Fibroblast of skin of left biceps (primary cell): ENCODE data around the gene RNF125.

ENCODE experiments used
- DNase-seq, 2 experiments: peaks; one replicate each; pipeline ENCODE4 v3.0.0-alpha.2; 2013; ENCODE audit warnings: low read depth in 2 of 2

RNF125 gene

GRCh38 chr18:32091325-32091723 lies 72.7 kb downstream of the RNF125 start:
- no peak for DNase-seq

GRCh38 chr18:32091724-32092421 lies 73.2 kb downstream of the RNF125 start, which contains the start of gene RNF138:
Gene RNF138 (plus strand): TSS chr18:32091874. CDS start chr18:32092777, 903 bp downstream.
- peak; percentile 41 to 45 for DNase-seq

DNA sequence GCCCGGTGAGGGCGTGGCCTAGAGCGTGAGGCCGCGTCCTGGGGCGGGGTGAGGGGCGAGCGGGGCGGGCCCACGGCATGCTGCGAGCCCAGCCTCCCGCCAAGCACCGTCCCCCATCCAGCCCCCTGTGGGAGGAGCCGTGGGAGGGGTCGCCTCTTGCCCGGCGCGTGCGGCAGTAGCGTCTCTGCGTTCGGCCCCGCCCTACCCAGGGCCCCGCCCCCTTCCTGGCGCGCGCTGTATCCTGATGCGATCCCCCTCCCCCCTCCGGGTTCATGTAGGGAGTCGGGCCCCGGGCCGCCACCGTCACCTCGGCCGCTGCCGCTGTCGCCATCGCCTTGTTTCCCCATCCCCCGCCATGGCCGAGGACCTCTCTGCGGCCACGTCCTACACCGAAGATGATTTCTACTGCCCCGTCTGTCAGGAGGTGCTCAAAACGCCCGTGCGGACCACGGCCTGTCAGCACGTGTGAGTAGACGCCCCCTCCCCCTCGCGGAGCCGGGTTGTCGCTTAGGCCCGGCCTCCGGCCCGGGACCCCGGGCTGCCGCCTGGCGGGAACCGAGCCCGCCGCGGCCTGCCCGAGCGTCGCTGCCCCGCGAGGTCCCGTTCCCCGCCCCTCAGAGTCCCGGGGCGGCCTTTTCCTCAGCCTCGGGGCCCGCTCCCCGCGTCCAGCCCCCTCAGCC lies 73.9 kb downstream of the RNF125 start:
- DNase-seq: peak; percentile 93 to 95

DNA sequence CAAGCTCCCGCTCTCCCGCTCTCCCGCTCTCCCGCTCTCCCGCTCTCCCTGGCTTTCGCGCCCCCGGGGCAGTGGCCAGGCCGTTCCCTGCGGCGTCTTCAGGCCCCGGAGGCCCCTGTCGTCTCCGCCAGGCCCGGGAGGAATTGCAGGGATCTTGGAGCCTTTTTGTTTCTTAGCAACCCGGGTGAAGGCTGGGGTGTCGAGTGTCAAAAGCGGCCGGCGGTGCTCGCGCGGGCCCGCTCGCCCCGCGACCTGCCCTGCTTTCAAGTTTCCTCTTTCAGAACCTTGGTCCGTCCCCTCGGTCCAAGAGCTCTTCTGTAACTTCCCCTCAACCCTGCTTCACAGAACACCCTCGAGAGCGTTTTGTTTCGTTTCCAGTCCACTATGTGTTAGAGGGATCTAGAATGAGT lies 74.5 kb downstream of the RNF125 start:
- DNase-seq: peak in 1 of 2 experiments; percentile 10

DNA sequence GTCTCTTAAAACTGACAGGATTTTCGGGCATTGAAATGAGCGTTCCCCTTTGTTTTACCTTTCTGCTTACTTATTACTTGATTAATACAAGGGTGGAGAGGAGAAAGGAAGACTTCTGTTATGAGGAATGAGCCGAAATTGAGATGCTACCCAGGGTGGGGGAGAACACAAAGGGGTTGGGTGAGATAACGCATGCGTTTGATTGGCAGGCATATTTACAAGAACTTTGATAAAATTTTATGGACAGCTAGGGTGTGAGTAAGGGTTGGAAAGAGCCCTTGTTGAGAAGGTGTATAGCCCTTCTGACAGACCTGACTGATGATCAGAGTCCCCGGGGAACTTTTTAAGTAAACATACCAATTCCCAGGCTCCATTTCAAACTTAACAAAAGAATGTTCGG lies 74.9 kb downstream of the RNF125 start:
- DNase-seq: no peak

DNA sequence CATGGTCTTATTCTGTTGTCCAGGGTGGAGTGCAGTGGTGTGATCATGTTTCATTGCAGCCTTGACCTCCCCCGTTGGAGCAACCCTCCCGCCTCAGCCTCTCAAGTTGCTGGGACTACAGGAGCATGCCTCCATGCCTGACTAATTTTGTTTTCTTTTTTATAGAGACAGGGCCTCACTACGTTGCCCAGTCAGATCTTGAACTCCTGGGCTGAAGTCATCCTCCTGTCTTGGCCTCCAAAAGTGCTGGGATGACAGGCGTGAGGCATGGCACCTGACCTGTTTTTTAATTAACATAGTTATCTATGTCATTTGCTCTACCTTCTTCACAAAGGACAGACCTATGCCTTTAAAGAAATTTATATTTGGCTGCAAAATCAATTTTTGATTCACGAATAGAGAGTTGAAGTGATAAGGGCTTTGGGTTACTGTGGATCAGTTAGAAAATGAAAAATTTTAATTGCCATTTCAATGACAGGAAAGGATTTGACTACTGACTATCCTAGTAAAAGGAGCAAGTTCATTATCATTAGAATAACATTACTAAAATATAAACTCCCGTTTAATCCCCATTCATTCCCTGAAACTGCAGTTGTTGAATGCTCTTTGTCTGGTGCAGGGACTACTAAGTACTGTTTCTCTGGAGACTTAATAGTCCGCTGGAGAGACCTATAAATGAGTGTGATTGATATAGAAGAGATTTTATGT lies 76.7 kb downstream of the RNF125 start:
- no peak for DNase-seq

GRCh38 chr18:32095900-32096229 lies 77.2 kb downstream of the RNF125 start:
- no peak for DNase-seq

DNA sequence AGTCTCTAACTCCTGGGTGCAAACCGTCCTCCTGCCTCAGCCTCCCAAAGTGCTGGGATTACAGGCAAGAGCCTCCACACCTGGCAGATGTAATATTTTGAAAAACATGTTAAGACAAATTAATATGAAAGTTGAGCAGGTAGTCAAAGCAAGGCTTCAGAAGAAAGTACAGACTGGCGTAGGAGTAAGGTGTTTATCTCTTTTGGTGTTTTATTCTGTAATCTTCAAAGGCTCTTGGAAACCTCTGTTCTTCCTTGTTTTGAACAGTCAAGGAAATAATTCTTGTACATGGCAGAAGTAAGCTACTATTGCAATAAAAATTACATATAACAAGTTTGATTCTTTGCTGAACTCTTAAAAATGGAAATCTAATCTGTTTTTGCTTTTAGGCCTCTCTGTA lies 78.3 kb downstream of the RNF125 start:
- no peak for DNase-seq

DNA sequence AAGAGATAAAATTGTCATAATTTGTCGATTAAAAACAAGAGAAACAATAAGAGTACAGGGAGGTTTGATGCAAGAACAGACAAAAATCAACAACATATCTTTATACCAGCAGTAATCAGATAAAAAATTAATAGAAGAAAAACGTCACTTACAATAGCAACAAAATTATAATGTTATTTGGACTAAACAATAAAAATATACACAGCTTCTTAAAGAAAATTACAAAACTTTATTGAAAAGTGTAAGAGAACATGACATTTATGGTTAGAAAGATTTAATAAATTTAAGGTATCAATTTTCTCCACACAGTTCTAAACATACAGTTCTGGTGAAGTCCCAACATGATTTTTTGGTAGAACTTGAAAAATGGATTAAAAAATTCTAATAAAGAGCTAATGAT lies 85.9 kb downstream of the RNF125 start:
- no peak for DNase-seq

DNA sequence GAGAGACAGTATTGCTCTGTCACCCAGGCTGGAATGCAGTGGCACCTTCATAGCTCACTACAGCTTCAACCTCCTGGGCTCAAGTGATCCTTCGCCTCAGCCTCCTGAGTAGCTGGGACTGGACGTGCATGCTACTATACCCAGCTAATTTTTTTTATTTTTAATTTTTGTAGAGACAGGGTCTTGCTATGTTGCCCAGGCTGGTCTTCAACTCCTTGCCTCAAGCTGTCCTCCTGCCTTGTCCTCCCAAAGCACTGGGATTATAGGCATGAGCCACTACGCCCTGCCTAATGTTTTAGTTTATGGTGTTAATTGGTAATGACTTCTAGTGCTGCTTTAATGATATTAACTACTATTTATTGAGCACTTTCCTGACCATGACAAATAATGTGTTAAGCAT lies 91.4 kb downstream of the RNF125 start:
- no peak for DNase-seq

DNA sequence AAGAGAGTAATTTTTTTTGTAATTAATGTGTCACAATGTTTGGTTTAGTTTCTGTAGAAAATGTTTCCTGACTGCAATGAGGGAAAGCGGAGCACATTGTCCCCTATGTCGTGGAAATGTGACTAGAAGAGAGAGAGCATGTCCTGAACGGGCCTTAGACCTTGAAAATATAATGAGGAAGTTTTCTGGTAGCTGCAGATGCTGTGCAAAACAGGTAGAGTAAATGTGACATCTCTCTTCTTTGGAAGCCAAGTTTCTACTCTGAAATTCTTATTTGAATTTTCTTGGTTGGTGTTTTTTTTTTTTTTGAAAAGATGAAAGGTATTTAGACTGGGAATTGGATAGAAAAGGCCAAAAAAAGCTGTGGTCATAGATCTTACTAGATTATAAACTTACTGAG lies 93.1 kb downstream of the RNF125 start:
- no peak for DNase-seq

- no peak for DNase-seq
Observed at GRCh38 chr18:32112826-32113225, 94.2 kb downstream of the RNF125 start.

DNA sequence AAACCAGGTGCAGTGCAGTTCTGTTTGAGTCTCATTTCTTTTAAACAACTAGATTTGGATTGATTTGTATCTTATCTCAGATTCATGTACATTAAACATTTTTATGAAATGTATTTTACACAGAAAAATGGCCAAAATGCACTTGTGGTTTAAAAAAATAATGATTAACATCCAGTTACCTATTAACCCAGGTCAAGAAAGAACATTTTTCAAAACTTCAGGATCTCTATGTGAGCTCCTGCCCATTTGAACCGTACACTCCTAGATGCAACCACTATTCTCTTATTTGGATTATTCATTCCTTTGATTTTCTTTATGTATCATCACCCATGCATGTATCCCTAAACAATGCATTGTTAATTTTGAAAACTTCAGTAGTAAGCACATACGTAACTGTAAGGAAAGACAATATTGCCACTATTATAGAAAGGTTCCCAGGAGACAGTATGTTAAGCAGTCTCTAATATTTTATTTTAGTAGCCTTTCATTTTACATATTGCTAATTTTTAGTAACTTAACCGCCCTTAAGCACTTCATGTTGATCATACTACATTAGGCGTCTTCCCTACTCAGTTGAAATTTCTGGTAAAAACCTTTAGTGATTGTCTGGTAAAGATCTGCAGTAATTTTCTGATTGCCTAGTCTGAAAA lies 95.8 kb downstream of the RNF125 start:
- DNase-seq: no peak

GRCh38 chr18:32122039-32122438 lies 103.4 kb downstream of the RNF125 start:
- DNase-seq: no peak
